Stimulated activated CD4-positive, alpha-beta T cell treated with anti-CD3 and anti-CD28 coated beads, TNF-alpha, amount 100 ng/mL, for 24 hours (primary cell): ENCODE data around the gene FBXL16.

Experiments
- DNase-seq, 3 experiments: peaks; one replicate each; pipeline ENCODE4 v3.0.0-alpha.2; 2020; ENCODE audit warnings: low read depth in 3 of 3

Gene FBXL16

DNA sequence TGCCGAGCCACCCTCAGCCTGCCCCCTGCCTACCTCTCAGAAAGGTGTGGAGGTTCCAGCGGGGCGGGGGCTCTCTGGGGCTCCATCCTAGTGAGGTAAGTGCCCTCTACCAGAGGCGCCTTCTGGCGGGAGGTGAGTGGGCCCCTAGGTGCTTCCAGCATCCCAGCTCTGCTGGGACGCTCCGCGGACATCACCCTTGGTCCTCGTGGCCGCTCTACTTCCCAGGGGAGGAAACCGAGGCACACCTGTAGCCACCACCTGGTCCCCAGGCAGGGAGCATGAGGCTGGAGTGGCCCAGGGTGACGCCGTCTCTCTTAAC is 62.6 kb downstream of the FBXL16 start:
- no peak for DNase-seq
